MM.1S (cell line): ENCODE measurements around the gene CTDSP2.
A peak's percentile ranks its signal among the peaks of the same experiment; 100 is the strongest.

ENCODE experiments used
- DNase-seq: peaks from one replicate; pipeline ENCODE4 v3.0.0-alpha.2; 2015
- H2AFZ ChIP-seq: fragments of 300-600 bp; sonication (generic); 2 replicates; pipeline ENCODE4 v1.6.0; 2016; ENCODE audit warnings: antibody characterized with exemption, low read length
- H3F3A ChIP-seq: fragments of 300-600 bp; sonication (generic); 2 replicates; pipeline ENCODE4 v1.6.1; 2016; ENCODE audit warnings: mild to moderate bottlenecking, antibody characterized with exemption, low read length, moderate library complexity, mixed read lengths; ENCODE audit not compliant: insufficient read depth
- H3K27ac ChIP-seq: fragments of 300-600 bp; sonication (generic); 2 replicates; pipeline ENCODE4 v1.5.1; 2016; ENCODE audit warnings: mild to moderate bottlenecking, low read length
- H3K27me3 ChIP-seq: fragments of 300-600 bp; sonication (generic); replicated peaks from 2 replicates; pipeline ENCODE4 v1.6.0; 2016; ENCODE audit warnings: low read length; ENCODE audit not compliant: insufficient read depth
- H3K36me3 ChIP-seq: fragments of 300-600 bp; sonication (generic); replicated peaks from 2 replicates; pipeline ENCODE4 v1.6.1; 2016; ENCODE audit warnings: mild to moderate bottlenecking, low read length, mixed read lengths; ENCODE audit not compliant: insufficient read depth
- H3K4me1 ChIP-seq: fragments of 300-600 bp; sonication (generic); 2 replicates; pipeline ENCODE4 v1.6.1; 2016; ENCODE audit warnings: low read length, mixed read lengths
- H3K4me2 ChIP-seq: fragments of 300-600 bp; sonication (generic); 2 replicates; pipeline ENCODE4 v1.6.0; 2016; ENCODE audit warnings: low read depth, low read length
- H3K4me3 ChIP-seq: fragments of 300-600 bp; sonication (generic); 2 replicates; pipeline ENCODE4 v1.5.1; 2016; ENCODE audit warnings: low read length, mixed read lengths
- H3K79me2 ChIP-seq: fragments of 300-600 bp; sonication (generic); 2 replicates; pipeline ENCODE4 v1.6.1; 2016; ENCODE audit warnings: mixed run types, low read length, mixed read lengths
- H3K9ac ChIP-seq: fragments of 300-600 bp; sonication (generic); 2 replicates; pipeline ENCODE4 v1.6.1; 2016; ENCODE audit warnings: low read length, mixed read lengths
- H3K9me2 ChIP-seq: fragments of 300-600 bp; sonication (generic); replicated peaks from 2 replicates; pipeline ENCODE4 v1.6.1; 2016; ENCODE audit warnings: mild to moderate bottlenecking, low read length, mixed read lengths; ENCODE audit not compliant: insufficient read depth
- H3K9me3 ChIP-seq: fragments of 300-600 bp; sonication (generic); replicated peaks from 2 replicates; pipeline ENCODE4 v1.6.1; 2016; ENCODE audit warnings: mild to moderate bottlenecking, low read length, mixed read lengths; ENCODE audit not compliant: insufficient read depth
- H4K20me1 ChIP-seq: fragments of 300-600 bp; sonication (generic); 2 replicates; pipeline ENCODE4 v1.6.1; 2016; ENCODE audit warnings: mild to moderate bottlenecking, low read length, moderate library complexity, mixed read lengths; ENCODE audit not compliant: insufficient read depth
- CTCF ChIP-seq: fragments of 300-600 bp; sonication (generic); IDR thresholded peaks from 2 replicates; pipeline ENCODE4 v1.5.1; 2016; ENCODE audit warnings: antibody characterized with exemption, low read length, mixed read lengths
- EZH2 ChIP-seq: fragments of 300-600 bp; sonication (generic); optimal IDR thresholded peaks from 2 replicates; pipeline ENCODE3; 2017; ENCODE audit warnings: low read depth, mild to moderate bottlenecking, antibody characterized with exemption, low read length, mixed read lengths
- EZH2phosphoT487 ChIP-seq: fragments of 300-600 bp; sonication (generic); IDR thresholded peaks from 2 replicates; pipeline ENCODE4 v1.6.1; 2018; ENCODE audit warnings: antibody characterized with exemption, low read length

CTDSP2 gene

GRCh38 chr12:57793920-57794319 lies 52.6 kb downstream of the CTDSP2 start:
- H3K4me3 ChIP-seq = no peak overlapping the region
- no peaks in the 10 kb centered on the region for H3K27me3 ChIP-seq
- 0 out of 2 replicates have a peak, but pooled peaks cover 11% of the 10 kb centered on the region for H3K36me3 ChIP-seq
- H3K9ac ChIP-seq = no peak overlapping the region
- no peaks in the 10 kb centered on the region for H4K20me1 ChIP-seq
- H3K27ac ChIP-seq = no peak overlapping the region
- TF ChIP-seq EZH2phosphoT487 (no peak), EZH2 (no peak), CTCF (no peak)
- H3K4me2 ChIP-seq = no peak overlapping the region
- no peaks in the 10 kb centered on the region for H3K9me2 ChIP-seq
- H3K79me2 ChIP-seq = peaks cover 9% of the 10 kb centered on the region
- no peaks in the 10 kb centered on the region for H3K9me3 ChIP-seq
- H2AFZ ChIP-seq = no peak overlapping the region
- H3F3A ChIP-seq = no peaks in the 10 kb centered on the region
- no peaks in the 10 kb centered on the region for H3K4me1 ChIP-seq
- DNase-seq = no peak

GRCh38 chr12:57783861-57784260 lies 62.7 kb downstream of the CTDSP2 start:
- H3K4me2 ChIP-seq = peak overlapping the region; percentile 91; the same call in 1 of the 2 replicates
- no peak overlapping the region for H3K4me3 ChIP-seq
- no peak overlapping the region for H3K9ac ChIP-seq
- H3K36me3 ChIP-seq = 0 out of 2 replicates have a peak, but pooled peaks cover 8% of the 10 kb centered on the region
- no peaks in the 10 kb centered on the region for H3K9me2 ChIP-seq
- no peak overlapping the region for H2AFZ ChIP-seq
- peaks cover 12% of the 10 kb centered on the region for H3K4me1 ChIP-seq
- no peaks in the 10 kb centered on the region for H4K20me1 ChIP-seq
- TF ChIP-seq EZH2 = no peak
- no peak for TF ChIP-seq EZH2phosphoT487
- no peak for TF ChIP-seq CTCF
- no peaks in the 10 kb centered on the region for H3K27me3 ChIP-seq
- 0 out of 2 replicates have a peak, but pooled peaks cover 3% of the 10 kb centered on the region for H3F3A ChIP-seq
- no peak overlapping the region for H3K27ac ChIP-seq
- no peak for DNase-seq
- peaks cover 42% of the 10 kb centered on the region for H3K79me2 ChIP-seq
- H3K9me3 ChIP-seq = no peaks in the 10 kb centered on the region

- H3K9me2 ChIP-seq = no peaks in the 10 kb centered on the region
- peak overlapping the region; percentile 95 for H3K9ac ChIP-seq
- TF ChIP-seq EZH2phosphoT487 = no peak
- H3K79me2 ChIP-seq = peaks cover 39% of the 10 kb centered on the region
- peak overlapping the region; percentile 91 for H3K4me2 ChIP-seq
- no peaks in the 10 kb centered on the region for H3K9me3 ChIP-seq
- H3K36me3 ChIP-seq = 0 out of 2 replicates have a peak, but pooled peaks cover 8% of the 10 kb centered on the region
- peak overlapping the region; percentile 100 for H3K4me3 ChIP-seq
- no peak for DNase-seq
- 0 out of 2 replicates have a peak, but pooled peaks cover 3% of the 10 kb centered on the region for H3F3A ChIP-seq
- H4K20me1 ChIP-seq = no peaks in the 10 kb centered on the region
- no peak overlapping the region for H3K27ac ChIP-seq
- H2AFZ ChIP-seq = 0 out of 2 replicates have a peak overlapping the region, but pooled peaks have one; percentile 98
- H3K27me3 ChIP-seq = no peaks in the 10 kb centered on the region
- H3K4me1 ChIP-seq = peaks cover 12% of the 10 kb centered on the region
These were observed 63.1 kb downstream of the CTDSP2 start for GRCh38 chr12:57783466-57783801.
